ENCODE measurements around the gene JAG1.

DNA sequence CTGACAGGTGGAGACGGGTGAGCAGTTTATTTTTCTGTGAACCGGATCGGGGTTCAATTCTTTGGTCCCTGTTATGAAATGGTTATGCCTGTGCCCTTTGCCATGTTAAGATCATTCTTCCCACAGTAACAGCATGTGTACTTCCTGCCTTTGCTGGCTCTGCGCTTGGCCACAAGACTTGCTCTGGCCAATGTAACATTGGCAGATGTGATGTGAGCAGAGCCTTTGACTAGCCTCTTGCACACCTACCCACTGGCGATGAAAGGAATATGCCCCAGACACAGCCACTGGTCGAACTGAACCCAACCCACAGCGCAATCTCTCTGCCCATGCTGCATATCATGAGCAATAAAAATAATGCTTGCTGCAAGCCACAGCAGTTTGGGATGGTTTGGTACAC, 31.9 kb downstream of the JAG1 start:
- TF ChIP-seq, protein P1, sequence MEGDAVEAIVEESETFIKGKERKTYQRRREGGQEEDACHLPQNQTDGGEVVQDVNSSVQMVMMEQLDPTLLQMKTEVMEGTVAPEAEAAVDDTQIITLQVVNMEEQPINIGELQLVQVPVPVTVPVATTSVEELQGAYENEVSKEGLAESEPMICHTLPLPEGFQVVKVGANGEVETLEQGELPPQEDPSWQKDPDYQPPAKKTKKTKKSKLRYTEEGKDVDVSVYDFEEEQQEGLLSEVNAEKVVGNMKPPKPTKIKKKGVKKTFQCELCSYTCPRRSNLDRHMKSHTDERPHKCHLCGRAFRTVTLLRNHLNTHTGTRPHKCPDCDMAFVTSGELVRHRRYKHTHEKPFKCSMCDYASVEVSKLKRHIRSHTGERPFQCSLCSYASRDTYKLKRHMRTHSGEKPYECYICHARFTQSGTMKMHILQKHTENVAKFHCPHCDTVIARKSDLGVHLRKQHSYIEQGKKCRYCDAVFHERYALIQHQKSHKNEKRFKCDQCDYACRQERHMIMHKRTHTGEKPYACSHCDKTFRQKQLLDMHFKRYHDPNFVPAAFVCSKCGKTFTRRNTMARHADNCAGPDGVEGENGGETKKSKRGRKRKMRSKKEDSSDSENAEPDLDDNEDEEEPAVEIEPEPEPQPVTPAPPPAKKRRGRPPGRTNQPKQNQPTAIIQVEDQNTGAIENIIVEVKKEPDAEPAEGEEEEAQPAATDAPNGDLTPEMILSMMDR (IDR thresholded peaks at IDR 0.05; ENCODE audit: borderline replicate concordance, extremely low read depth, low read length, poor library complexity, severe bottlenecking) = no peak
- no peak for TF ChIP-seq EZH2 (IDR thresholded peaks at IDR 0.05; ENCODE audit: borderline replicate concordance, low read depth, low read length, severe bottlenecking)
